HG02623 (cell line): ENCODE data around the gene PER3.

Experiments used
- ATAC-seq: cut with Tn5 transposase; IDR thresholded peaks from one replicate; pipeline ENCODE4 v1.9.1; 2021; ENCODE audit warnings: moderate library complexity; ENCODE audit not compliant: unreplicated experiment

The PER3 gene

GRCh38 chr1:7869136-7869920, 85.2 kb downstream of the PER3 start:
- no peak for ATAC-seq

DNA sequence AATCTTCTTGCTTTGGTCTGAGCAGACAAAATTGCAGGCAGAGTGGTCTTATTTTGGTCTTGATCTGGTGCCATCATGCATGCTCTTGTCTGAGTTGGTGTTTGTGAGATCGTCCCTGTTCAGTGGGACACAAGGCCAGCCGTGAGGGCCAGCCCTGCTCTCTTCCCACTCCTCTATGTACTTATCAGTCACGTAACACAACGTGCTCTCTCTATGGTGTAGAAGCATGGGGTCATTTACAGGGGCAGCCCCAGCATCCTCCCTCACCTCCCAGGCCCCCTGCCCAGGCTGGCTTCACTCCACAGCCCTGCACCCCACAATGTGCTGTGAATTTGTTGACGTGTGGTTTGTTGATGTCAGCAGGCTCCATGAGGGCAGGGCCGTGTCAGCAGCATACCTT, 87.0 kb downstream of the PER3 start:
- ATAC-seq: no peak

DNA sequence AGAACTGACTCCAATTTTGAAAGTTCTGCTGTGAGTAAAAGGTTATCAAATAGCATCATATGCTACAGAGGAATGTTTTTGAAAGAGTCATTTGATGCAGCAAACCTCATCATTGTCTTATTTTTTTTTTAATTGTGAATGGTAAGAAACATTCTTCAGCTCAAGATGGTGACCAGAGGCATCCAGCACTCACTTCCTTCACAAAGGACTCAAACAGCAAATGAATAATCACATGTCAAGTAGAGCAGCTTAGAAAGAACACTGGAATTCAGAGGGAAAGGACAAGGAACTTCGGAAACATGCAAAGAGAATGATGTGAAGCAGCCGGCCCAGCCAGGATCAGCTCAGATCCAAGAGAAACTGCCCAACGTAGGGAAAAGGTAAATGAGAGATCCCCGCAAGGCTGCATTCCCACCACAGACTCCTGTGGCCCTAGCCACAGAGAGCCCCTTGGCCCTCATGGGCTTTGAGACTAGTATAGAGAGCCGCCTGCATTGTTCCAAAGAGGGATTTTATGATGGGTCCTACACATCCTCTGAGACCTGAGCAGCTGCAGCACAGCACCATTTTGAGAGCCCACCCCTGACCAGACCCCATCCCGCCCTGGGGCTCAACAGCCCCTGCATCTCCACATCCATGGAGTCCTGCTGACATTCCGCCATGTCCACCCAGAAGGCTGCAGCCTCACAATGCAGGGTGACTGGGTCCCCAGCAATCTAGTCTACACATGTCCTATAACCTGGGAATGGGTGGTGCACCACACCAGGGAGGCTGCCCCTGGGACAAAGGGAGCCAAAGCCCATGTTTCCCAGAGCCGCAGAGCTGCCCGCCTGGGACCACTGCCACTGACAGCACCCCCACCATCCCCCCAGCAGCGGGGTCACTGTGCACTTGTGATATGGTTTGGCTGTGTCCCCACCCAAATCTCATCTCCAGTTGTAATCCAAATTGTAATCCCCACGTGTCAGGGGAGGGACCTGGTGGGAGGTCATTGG, 90.0 kb downstream of the PER3 start:
- no peak for ATAC-seq

- ATAC-seq: no peak
Measured at GRCh38 chr1:7878027-7878426, 93.9 kb downstream of the PER3 start.

- no peak for ATAC-seq
Measured at GRCh38 chr1:7879228-7879627, 95.1 kb downstream of the PER3 start.

DNA sequence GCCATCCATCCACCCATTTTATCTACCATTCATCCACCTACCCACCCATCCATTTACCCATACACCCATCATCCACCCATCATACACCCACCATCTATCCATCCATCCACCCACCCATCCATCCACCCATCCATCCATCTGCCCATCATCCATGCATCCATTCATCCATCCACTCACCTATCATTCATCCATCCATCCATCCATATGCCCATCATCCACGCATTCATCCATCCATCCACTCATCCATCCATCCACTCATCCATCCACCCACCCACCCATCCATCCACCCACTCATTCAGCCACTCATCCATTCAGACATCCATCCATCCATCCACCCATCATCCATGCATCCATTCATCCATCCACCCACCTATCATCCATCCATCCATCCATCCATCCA, 100.7 kb downstream of the PER3 start:
- no peak for ATAC-seq

GRCh38 chr1:7885513-7886404, 101.7 kb downstream of the PER3 start:
- no peak for ATAC-seq

GRCh38 chr1:7886405-7886745, 102.3 kb downstream of the PER3 start:
- no peak for ATAC-seq

DNA sequence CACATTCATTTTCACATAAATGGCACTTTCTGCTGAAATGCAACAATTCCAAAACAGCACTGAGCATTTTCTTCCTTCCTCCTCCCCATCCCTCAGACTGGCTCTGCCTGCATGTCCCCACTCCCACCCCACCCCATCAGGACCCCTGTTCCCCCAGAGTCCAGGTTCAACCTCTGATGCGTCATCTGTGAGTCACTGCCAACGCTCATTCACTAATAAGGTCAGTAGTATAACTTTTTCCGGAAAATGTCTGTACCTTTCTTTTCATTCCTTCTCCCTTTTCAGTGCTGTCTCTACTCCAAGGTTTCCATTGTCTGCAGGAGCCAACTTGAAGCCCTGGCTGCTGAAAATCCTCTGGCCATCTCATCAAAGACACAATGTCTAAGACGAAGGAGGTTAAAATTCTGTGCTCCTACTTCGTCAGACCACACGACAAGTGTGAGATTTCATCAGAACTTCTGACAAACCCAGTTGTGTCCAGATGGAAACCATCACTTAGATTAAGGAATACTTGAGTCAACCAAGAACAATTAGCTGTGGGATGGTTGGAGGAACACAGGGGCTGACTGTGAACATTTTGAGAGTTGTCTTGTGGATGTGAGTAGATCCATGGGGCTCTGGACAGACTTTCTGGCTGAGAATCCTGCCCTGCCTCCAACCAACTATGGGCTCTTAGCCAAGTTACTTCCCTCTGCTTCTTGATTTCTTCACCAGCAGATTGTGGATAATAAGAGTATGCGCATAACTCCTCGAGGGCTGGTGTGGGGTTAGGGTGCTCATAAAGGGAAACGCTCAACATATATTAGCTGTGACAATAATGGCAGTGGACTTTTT, 104.4 kb downstream of the PER3 start:
- ATAC-seq: no peak

- ATAC-seq: no peak
Measured at GRCh38 chr1:7890853-7891252, 106.8 kb downstream of the PER3 start.

GRCh38 chr1:7891804-7892203, 107.7 kb downstream of the PER3 start:
- no peak for ATAC-seq

DNA sequence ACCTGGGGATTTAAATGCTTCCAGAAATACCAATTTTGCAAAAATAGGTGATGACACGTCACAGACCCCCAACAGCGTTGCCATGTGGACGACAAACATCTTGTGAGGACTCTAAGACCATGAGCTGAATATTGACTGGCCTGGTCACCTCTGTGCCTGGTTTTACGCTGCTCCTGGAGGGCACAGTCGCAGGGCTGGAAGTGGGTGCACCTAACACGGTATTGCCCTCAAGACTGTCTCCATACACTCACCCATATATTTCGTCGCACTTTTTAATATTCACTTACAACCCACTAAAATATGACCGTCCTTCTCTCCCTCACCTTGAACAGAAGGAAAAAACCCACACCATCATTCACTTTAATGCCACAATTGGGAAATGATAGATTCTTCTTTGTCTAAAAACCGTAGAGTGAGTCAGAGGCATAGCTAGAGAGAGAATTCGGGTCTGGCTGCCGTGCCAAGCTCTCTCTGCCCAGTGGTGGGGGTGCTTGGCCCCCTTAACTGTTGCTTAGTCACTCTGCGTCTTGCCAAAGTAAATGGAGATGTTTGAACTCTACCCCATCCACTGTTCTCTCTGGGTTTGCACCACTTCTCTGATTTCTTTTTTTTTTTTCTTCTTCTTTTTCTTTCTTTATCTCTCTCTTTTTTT, 109.6 kb downstream of the PER3 start:
- no peak for ATAC-seq
